HepG2 (cell line): ENCODE measurements around the gene PRSS27. TPM values are rescaled to one million over a fixed set of nuclear protein-coding genes. Genes with fewer than 3 reads are reported as not detected.
A peak's percentile ranks its signal among the peaks of the same experiment; 100 is the strongest.

Source experiments
- CCAR2 ChIP-seq: fragments of 200-400 bp; formaldehyde crosslinking; optimal IDR thresholded peaks from 2 replicates; pipeline ENCODE3; 2018; ENCODE audit warnings: low read depth, mild to moderate bottlenecking, low read length, moderate library complexity
- GMEB2 ChIP-seq: IDR thresholded peaks from 2 replicates; pipeline ENCODE4 v1.6.1; 2016; ENCODE audit warnings: missing biosample characterization, missing genetic modification reagents, low read depth
- HNRNPH1 ChIP-seq: fragments of 200-400 bp; formaldehyde crosslinking; optimal IDR thresholded peaks from 2 replicates; pipeline ENCODE3; 2017; ENCODE audit warnings: mild to moderate bottlenecking, low read depth, low read length
- HNRNPK ChIP-seq: fragments of 200-400 bp; formaldehyde crosslinking; IDR thresholded peaks from 2 replicates; pipeline ENCODE4 v1.6.1; 2018; ENCODE audit warnings: low read length, low read depth, moderate library complexity, mild to moderate bottlenecking; ENCODE audit not compliant: poor library complexity, severe bottlenecking
- KAT7 ChIP-seq: IDR thresholded peaks from 2 replicates; pipeline ENCODE4 v1.6.1; 2018; ENCODE audit warnings: borderline replicate concordance, missing compliant biosample characterization
- MBNL3 ChIP-seq: fragments of 250-450 bp; sonication (Bioruptor Pico); conservative IDR thresholded peaks from 2 replicates; pipeline ENCODE4 v1.8.0; 2022; ENCODE audit warnings: mild to moderate bottlenecking, inconsistent platforms
- MTF1 ChIP-seq: sonication (generic); formaldehyde crosslinking; IDR thresholded peaks from 2 replicates; pipeline ENCODE4 v1.5.0; 2020; ENCODE audit warnings: missing genetic modification reagents
- SRY ChIP-seq: sonication (generic); formaldehyde crosslinking; IDR thresholded peaks from 2 replicates; pipeline ENCODE4 v1.8.0; 2022; ENCODE audit warnings: mild to moderate bottlenecking, missing genetic modification reagents
- STAT6 ChIP-seq: sonication (generic); formaldehyde crosslinking; IDR thresholded peaks from 2 replicates; pipeline ENCODE4 v1.4.0; 2020; ENCODE audit warnings: missing genetic modification reagents, mild to moderate bottlenecking, borderline replicate concordance
- ZNF292 ChIP-seq: sonication (generic); formaldehyde crosslinking; IDR thresholded peaks from 2 replicates; pipeline ENCODE4 v1.8.1; 2022; ENCODE audit warnings: mild to moderate bottlenecking, low read depth, missing genetic modification reagents, borderline replicate concordance
- ZNF44 ChIP-seq: sonication (generic); formaldehyde crosslinking; IDR thresholded peaks from 2 replicates; pipeline ENCODE4 v1.5.1; 2020; ENCODE audit warnings: mild to moderate bottlenecking, missing genetic modification reagents
- ZNF552 ChIP-seq: sonication (generic); formaldehyde crosslinking; IDR thresholded peaks from 2 replicates; pipeline ENCODE4 v1.9.0; 2022; ENCODE audit warnings: missing genetic modification reagents, mild to moderate bottlenecking, borderline replicate concordance
- ZNF564 ChIP-seq: sonication (generic); formaldehyde crosslinking; IDR thresholded peaks from 2 replicates; pipeline ENCODE4 v1.8.1; 2023; ENCODE audit warnings: mild to moderate bottlenecking, missing genetic modification reagents
- ZNF615 ChIP-seq: sonication (generic); formaldehyde crosslinking; IDR thresholded peaks from 2 replicates; pipeline ENCODE4 v1.5.0; 2020; ENCODE audit warnings: mild to moderate bottlenecking, missing genetic modification reagents, borderline replicate concordance
- polyA plus RNA-seq, 8 experiments: library from polyadenylated mRNA; depleted of rRNA in 3 of 8; stranded (reverse) in 7 of 8; unstranded in 1 of 8; fragments of >200 nt; fragmentation: Illumina TruSeq in 4 of 8; extraction: Trizol in 4 of 8; gene quantifications; 2 replicates each; pipeline versions ENCODE4 v1.2.1 to v1.2.3, GENCODE V29; 2011 to 2016; ENCODE audit warnings: low read depth in 4 of 8, missing spikeins in 1 of 8, mixed read lengths in 1 of 8; ENCODE audit not compliant: insufficient read depth in 1 of 8
- total RNA-seq, 5 experiments: library from RNA; depleted of rRNA; stranded (reverse); fragments of >200 nt; fragmentation: Illumina TruSeq; extraction: Trizol; gene quantifications; 2 replicates each; pipeline ENCODE4 v1.2.3, GENCODE V29; 2016; ENCODE audit warnings: low read depth in 1 of 5
- TF ChIP-seq, protein P1 (sequence below), 2 experiments: sonication (generic) in 1 of 2; formaldehyde crosslinking in 1 of 2; IDR thresholded peaks; 2 replicates each; pipeline versions ENCODE4 v1.4.0 to v1.6.1; 2018 to 2020; ENCODE audit warnings: missing genetic modification reagents in 2 of 2, borderline replicate concordance in 1 of 2, low read depth in 1 of 2, mild to moderate bottlenecking in 1 of 2, missing biosample characterization in 1 of 2
- TF ChIP-seq, protein P2 (sequence below): sonication (generic); formaldehyde crosslinking; IDR thresholded peaks from 2 replicates; pipeline ENCODE4 v1.4.0; 2020; ENCODE audit warnings: missing genetic modification reagents

The PRSS27 gene
- total and polyA plus RNA-seq, 2 of the 13 experiments (the other 11 are each of a cell fraction or from before 2014, with no cell fraction given): 0.20 to 0.73 TPM

- TF ChIP-seq, protein P1, sequence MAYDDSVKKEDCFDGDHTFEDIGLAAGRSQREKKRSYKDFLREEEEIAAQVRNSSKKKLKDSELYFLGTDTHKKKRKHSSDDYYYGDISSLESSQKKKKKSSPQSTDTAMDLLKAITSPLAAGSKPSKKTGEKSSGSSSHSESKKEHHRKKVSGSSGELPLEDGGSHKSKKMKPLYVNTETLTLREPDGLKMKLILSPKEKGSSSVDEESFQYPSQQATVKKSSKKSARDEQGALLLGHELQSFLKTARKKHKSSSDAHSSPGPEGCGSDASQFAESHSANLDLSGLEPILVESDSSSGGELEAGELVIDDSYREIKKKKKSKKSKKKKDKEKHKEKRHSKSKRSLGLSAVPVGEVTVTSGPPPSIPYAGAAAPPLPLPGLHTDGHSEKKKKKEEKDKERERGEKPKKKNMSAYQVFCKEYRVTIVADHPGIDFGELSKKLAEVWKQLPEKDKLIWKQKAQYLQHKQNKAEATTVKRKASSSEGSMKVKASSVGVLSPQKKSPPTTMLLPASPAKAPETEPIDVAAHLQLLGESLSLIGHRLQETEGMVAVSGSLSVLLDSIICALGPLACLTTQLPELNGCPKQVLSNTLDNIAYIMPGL (CRISPR knock-in tag; IDR thresholded peaks at IDR 0.05; ENCODE audit: borderline replicate concordance in 1 of 2, low read depth in 1 of 2): no peak
- TF ChIP-seq GMEB2 (CRISPR knock-in tag): no peak
- TF ChIP-seq ZNF615 (CRISPR knock-in tag): no peak
- no peak for TF ChIP-seq CCAR2
- no peak for TF ChIP-seq MTF1
- no peak for TF ChIP-seq ZNF44 (CRISPR knock-in tag)
- TF ChIP-seq ZNF564 (CRISPR knock-in tag): 0 out of 2 replicates have a peak, but pooled peaks have one; percentile 7
- TF ChIP-seq HNRNPK: peak; percentile 88
- TF ChIP-seq STAT6 (CRISPR knock-in tag): no peak
- TF ChIP-seq MBNL3 (CRISPR knock-in tag): no peak
- no peak for TF ChIP-seq HNRNPH1
- peak; percentile 8; the same call in 1 of the 2 replicates for TF ChIP-seq SRY (CRISPR knock-in tag)
- TF ChIP-seq KAT7 (CRISPR knock-in tag): 0 out of 2 replicates have a peak, but pooled peaks have one; percentile 26
- no peak for TF ChIP-seq ZNF292 (CRISPR knock-in tag)
- TF ChIP-seq, protein P2, sequence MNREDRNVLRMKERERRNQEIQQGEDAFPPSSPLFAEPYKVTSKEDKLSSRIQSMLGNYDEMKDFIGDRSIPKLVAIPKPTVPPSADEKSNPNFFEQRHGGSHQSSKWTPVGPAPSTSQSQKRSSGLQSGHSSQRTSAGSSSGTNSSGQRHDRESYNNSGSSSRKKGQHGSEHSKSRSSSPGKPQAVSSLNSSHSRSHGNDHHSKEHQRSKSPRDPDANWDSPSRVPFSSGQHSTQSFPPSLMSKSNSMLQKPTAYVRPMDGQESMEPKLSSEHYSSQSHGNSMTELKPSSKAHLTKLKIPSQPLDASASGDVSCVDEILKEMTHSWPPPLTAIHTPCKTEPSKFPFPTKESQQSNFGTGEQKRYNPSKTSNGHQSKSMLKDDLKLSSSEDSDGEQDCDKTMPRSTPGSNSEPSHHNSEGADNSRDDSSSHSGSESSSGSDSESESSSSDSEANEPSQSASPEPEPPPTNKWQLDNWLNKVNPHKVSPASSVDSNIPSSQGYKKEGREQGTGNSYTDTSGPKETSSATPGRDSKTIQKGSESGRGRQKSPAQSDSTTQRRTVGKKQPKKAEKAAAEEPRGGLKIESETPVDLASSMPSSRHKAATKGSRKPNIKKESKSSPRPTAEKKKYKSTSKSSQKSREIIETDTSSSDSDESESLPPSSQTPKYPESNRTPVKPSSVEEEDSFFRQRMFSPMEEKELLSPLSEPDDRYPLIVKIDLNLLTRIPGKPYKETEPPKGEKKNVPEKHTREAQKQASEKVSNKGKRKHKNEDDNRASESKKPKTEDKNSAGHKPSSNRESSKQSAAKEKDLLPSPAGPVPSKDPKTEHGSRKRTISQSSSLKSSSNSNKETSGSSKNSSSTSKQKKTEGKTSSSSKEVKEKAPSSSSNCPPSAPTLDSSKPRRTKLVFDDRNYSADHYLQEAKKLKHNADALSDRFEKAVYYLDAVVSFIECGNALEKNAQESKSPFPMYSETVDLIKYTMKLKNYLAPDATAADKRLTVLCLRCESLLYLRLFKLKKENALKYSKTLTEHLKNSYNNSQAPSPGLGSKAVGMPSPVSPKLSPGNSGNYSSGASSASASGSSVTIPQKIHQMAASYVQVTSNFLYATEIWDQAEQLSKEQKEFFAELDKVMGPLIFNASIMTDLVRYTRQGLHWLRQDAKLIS (CRISPR knock-in tag): no peak; the same call in 1 of the 2 replicates
- no peak for TF ChIP-seq ZNF552 (CRISPR knock-in tag)
Measured at GRCh38 chr16:2752850-2753732, 33.1 kb upstream of the PRSS27 start (continued).
